ENCODE results near the gene ZNFX1.
"Not testable (repeated sequence)": the region's sequence is repeated elsewhere in the genome, so short reads cannot be mapped to it uniquely, and the experiment has no call there.

Gene ZNFX1

DNA sequence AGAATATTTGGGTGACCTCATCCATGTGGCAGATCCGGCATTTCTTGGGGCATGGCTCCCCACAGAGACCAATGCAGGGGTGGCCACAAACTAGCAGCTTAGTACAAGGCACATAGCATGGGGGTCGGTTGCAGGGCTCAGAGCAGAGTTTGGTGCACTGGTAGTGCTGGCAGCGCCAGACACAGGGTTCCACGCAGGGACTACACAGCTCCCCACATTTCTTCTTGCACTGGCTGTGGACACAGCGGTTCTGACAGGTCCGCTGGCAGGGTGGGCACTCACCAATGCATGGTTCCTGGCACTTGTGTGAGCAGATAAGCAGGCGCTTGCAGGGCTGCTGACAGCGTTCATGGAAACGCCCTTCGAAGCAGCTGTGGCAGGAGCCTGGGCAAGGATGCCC is 29.6 kb downstream of the ZNFX1 start:
- DNase-seq (ENCODE audit: low spot score), result no peak

DNA sequence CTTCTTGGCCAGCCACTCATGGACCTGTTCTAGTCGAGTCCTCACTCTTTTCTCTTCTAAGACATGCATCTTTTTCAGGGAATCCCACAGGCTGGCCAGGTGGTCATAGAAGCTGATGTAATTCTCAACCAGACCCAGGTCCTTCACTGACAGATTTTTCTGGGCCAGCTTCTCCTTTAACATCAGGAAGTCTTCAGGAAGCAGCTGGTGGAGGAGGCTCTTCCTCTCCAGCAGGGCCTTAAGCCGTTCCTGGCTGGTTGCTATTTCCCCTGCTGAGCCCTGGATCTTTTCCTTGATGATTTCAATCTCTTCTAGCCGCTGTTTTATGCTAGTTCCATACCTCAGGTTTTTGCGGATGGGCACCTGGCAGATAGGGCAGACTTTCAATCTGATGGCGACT is 30.1 kb downstream of the ZNFX1 start:
- no peak for DNase-seq (ENCODE audit: low spot score)

DNA sequence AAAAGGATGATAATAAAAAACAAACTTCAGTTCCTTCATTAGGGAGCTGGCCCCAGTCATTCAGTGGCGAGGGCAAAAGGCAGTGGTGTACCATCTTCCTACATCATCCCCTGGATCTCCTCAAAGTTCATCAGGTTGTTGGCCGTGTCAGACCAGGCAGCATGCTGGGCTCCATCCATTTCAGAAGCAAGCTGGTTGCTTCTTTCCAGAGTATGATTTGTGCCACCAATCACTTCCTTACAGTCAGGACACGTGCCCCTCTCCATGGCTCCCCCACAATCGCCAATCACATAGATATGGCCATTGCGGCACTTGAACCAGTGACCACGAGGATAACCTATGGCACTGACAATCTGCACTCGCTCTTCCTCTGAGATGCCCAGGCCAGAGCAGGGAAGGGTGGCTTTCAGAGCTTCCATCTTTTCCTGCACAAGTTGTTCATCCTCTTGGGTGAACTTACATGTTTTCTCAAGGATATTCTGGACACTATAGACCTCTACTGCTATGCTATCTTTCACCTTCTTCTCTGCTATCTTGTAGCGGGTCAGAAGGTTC is 30.6 kb downstream of the ZNFX1 start:
- no peak for DNase-seq (ENCODE audit: low spot score)

DNA sequence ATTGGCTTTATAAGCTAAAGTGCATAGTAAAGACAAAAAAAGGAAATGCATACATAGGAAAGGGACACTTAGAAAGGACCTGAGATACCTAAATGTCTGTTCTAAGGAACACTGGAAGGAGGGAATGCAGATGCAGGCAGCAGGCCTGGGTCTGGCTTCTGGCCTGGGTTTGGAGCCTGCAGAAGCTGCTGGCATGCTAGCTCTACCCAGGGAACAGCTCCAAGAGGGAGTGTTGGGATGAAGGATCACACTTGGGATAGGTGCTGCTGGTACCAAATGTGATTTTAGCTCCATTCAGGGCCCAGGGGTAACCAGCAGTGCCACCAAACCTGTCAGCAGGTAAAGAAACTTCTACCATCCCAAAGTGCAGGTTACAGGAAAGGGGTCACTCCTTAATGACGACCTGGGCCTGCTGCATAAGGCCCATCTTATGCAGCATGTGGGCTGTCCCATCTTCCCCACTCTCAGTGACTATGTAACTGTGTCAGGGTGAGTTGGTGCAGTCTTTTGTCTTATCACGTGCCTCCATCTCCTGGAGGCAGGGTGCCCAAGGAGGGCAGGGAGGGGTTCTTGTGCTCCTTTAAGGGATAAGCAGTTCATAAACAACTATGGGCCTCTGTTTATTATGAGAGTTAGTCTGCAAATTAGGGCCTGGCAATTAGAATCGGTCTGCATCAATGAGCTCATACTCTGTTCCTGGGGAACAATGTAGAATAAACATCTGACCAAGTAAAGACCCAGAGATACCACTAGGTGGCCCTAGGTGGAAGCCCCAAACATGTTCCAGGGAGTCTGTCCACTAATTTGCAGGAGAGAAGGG is 31.7 kb downstream of the ZNFX1 start:
- peak; percentile 34 for DNase-seq (ENCODE audit: low spot score)

DNA sequence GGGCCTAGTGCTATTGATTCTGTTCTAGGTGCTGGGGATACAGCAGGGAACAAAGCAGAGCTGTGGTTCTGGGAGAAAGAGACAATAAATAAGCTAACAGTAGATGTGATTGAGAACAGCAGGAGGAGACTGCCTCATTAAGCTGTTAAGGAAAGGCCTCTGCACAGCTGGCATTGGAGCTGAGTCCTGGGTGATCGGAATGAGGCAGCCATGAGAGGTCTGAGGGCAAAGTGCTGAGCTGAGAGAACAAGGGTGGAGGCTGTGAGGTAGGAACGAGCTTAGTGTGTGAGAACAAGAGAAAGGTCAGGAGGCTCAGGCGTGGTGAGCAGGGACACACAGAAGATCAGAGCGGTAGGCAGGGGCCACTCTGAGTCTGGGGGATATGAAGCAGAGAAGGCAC is 40.3 kb downstream of the ZNFX1 start:
- no peak for DNase-seq (ENCODE audit: low spot score)

DNA sequence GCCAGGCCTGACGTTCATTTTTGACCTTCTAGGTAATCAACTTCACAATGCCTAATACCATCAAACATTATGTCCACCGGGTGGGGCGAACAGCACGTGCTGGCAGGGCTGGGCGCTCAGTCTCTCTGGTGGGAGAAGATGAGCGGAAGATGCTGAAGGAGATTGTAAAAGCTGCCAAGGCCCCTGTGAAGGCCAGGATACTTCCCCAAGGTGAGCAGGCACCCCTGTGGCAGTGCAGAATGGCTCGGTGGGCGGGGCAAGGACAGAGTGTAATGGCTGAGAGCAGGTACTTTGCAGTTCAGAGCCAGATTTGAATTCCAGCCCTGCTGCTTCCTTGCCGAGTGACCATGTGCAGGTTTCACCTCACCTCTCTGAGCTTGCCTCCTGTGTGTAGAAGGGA is 41.6 kb downstream of the ZNFX1 start:
- DNase-seq (ENCODE audit: low spot score), result no peak

DNA sequence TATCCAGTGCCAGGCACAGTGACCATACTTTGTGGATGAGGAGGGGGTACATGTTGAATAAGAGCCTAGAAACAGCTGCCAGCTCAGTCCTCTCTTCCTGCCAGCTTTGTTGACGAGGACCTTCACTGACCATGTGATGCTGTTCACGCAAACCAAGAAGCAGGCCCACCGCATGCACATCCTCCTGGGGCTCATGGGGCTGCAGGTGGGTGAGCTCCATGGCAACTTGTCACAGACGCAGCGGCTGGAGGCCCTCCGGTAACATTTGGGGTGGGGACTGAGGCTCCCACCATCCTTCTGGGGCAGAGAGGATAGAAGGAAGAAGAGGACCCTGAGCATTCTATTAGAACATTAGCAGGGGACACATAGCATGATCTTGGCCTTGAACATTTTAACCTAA is 43.0 kb downstream of the ZNFX1 start:
- no peak for DNase-seq (ENCODE audit: low spot score)

DNA sequence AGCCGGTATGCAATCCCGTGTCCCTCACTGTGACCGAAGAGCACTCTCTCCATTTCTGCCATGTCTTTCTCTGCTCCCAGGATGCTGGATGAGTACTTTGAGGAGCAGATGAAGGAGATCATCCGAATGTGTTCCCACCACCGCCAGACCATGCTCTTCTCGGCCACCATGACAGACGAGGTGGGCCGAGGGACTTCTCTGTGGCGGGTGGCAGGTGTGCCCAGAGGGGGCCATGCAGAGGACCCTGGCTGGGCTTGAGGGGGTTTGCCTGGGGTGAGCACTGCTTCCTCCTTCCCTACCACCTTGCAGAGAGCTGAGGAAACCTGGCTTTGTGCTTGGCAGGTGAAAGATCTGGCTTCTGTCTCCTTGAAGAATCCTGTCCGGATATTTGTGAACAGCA is 44.6 kb downstream of the ZNFX1 start:
- DNase-seq (ENCODE audit: low spot score), result no peak

DNA sequence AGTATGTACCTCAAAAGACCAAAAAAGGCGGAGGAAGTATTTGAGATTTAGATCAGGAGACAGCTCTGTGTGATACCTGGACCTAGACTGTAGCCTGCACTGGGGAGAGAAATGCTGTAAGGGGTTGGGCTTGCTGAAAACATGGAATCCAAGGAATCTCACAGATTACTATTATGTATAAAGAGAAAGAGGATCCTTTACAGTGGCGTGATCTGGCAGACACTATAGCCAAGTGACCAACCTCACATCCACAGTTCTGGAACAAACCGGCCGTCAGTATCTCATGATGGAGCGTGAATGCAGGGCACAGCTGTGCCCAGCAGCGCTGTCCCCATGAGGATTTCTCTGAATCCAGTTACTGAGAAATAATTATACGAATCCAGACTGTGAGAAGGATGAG is 46.4 kb downstream of the ZNFX1 start:
- no peak for DNase-seq (ENCODE audit: low spot score)

DNA sequence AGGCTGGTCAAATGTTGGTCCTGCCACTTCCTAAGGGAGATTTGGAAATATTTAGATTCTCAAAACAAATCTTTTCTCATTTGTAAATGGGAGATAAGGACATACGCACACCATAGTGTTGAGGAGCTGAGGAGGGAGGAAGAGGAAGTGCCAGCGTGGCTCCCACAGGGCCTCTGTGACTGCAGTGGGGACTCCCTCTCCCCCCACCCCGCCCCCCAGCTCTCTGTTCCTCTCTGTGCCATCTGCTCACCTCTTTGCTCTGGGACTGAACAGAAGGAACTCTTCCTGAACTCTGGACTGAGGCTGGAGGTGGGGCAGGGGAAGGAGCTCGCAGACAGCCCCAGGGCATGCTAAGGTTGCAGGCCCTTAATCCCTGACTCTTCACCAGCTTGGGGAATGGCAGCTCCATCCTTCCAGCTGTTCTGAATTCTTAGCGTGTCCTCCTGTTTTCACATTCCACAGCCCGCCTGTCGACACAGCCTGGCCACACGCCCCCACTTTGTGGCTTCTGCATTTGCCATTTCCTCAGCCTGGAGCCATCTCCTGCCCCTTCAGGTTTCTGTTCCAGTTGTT is 47.2 kb downstream of the ZNFX1 start:
- no peak for DNase-seq (ENCODE audit: low spot score)

DNA sequence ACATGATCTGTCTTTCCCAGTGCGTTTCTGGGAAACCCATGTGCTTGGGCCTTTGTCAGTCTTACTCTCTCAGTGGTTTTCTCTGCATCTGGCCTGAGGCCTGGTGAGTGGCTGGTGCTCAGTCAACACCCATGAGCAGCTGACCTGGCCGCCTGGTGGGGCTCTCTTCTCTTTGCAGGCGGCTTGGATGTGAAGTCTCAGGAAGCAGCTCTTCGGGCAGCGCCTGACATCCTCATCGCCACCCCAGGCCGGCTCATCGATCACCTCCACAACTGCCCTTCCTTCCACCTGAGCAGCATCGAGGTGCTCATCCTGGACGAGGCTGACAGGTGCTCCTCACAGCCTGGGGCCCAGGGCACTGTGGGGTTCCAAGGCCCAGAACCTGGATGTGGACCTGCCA is 47.8 kb downstream of the ZNFX1 start:
- DNase-seq (ENCODE audit: low spot score), result no peak

DNA sequence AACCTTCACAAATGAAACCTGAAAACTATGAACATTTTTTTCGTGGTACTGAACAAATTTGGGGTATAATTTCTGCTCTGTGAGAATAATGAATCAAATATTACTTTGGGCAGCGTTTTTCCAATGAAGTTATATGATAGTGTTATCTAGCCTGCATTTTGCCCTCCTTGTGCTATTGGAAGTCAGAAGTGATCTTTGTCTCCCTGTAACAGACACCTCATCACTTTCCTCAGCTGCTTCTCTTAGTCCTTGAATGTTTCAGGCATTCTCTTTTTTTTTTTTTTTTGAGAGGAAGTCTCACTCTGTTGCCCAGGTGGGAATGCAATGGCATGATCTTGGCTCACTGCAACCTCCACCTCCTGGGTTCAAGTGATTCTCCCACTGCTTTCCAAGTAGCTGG is 48.5 kb downstream of the ZNFX1 start:
- DNase-seq (ENCODE audit: low spot score), result no peak

DNA sequence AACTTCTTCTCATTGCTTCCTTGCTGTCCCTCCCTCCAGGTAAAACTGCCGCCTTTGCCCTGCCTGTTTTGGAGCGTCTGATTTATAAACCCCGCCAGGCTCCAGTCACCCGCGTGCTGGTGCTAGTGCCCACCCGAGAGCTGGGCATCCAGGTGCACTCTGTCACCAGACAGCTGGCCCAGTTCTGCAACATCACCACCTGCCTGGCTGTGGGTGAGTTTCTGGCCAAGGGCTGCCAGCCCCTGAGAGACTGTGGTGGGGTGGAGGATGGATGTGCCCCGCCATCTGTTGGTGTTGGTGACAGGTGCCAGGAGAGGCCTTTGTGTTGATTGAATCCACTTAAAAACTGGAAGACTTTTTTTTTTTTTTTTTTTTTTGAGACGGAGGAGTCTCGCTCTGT is 49.2 kb downstream of the ZNFX1 start:
- DNase-seq (ENCODE audit: low spot score), result no peak

DNA sequence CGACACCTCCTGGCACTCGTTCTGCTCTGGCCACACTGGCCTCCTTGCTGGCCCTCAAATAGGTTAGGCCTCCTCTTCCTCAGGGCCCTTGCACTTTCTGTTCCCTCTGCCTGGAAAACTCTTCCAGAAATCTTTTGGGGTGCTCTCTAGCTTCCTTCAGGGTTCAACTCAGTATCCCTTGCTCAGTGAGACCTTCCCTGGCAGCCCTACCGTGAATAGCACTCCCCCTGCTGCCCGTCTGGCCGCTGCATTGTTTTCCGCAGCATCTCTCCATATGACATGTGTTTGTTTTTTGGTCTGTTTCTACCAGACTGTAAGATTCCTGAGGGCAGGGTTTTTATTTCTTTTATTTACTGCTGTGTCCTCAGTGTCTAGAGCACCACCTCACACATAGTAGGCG is 52.0 kb downstream of the ZNFX1 start:
- DNase-seq (ENCODE audit: low spot score), result no peak

DNA sequence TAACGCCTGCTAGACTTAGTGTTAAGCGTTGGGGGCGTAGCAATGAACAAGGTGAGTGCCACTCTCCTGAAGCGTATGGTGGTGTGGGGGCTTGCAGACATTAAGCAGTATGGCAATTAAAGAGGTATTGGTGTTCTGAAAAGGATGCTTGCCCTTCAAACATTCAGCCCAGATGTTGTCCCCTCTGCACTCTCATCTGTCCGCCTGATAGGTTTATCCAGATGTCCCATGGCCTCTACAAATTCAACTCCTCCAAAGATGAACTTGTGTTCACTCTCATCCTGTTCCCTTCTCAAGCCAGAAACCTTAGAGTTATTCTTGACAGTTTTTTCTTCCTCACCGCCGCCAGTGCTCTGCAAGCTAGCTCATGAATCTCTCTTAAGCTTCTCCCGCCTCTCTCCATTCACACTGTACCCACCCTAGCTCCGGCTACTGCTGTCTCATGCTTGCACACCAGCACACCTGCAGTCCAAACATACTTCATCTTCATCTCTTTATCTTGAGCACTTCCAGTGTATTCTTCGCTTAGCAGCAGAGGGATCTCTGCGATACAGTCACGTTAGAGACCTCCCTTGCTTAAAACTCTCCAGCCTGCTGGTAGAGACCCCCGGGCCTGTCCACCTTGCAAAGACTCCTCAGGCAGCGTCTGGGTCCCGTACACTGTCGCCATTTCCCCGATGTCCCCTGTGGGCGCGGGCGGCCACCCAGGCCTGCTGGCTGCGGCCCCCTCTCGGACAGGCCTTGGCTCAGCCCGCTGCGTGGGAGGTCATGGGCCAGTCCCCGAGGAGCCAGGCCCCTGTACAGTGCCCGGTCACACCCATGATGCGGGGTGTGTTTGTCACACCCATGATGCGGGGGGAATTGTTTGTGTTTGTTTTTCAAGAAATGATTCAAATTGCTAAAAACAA is 57.7 kb downstream of the ZNFX1 start:
- DNase-seq (ENCODE audit: low spot score), result no peak

DNA sequence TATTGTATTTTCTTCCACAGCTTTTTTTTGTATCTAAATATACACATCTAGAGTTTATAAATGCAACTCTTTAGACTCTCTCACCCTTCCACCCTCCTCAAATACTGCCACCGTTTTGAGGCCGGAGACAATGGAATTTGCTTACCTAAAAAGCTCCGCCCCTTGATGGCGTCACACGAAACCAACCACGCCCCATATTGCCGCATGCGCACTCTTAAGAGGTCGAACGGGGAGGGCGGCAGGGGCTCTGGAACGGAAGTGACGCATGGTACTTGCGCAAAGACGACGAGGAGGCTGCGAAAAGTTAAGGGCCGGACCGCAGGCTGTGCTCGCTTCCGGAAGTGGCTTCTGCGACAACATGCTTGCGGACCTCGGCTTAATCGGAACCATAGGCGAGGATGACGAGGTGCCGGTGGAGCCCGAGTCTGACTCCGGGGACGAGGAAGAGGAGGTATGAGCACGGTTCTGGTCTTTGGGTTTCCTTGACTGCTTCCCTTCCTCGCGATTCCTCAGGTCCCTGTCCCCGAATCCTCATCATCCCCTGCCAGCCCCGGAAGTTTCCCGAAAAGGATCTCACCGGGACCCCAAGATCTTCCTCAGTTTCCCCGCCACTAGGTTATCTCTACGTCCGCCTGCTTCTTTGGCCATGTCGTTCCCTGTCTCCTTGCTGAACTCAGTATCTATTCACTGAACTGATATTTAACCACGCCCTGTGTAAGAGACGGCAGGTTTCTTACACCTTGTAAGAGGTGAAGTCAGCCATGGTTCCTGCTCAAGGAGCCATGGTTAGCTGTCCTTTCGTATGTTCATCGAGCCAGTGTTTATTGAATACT is 58.5 kb downstream of the ZNFX1 start, which contains the start of gene DDX27:
DDX27 (plus strand) TSS at position 326 of the 833 bp plus-strand sequence; CDS start at position 359, 33 bp downstream.
- peak; percentile 98 for DNase-seq (ENCODE audit: low spot score)

DNA sequence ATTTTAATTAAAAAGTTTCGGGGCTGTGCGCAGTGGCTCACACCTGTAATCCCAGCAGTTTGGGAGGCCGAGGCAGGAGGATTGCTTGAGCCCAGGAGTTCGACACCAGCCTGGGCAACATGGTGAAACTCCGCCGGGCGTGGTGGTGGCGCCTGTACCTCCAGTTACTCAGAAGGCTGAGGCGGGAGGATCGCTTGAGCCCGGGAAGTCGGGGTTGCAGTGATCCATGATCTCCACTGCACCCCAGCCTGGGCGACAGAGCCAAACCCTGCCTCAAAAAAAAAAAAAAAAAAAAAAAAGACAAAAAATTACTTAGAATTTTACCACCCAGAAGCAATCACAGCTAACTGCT is 59.1 kb downstream of the ZNFX1 start:
- not testable (repeated sequence) for DNase-seq (ENCODE audit: low spot score)

DNA sequence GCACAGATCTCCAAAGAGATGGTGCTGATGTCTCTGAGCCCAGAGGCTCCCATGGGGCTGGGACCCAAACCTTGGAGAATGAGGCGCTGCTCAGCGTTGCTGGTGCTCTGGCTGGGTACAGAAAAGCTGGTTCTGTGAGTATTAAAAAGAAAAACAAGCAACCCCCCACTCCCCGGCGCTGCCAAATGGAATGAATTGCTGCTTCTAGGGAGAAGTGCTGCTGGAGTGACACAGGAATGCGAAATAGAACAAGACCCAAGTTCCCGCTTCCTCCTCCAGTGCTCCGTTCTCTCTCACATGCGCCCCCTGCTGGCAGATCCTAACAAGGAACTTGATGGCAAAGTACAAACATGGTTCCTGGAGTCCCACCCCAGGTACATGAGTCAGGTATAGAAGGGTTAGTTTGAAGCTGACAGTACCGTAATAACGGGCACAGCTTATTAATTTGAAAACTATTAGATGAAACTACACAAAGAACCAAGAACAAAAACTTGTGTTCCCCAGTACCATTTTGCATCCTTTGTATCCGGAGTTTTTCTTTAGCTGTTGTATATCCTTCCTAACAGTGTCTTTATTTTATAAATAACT is 60.8 kb downstream of the ZNFX1 start:
- peak; percentile 93 for DNase-seq (ENCODE audit: low spot score)

DNA sequence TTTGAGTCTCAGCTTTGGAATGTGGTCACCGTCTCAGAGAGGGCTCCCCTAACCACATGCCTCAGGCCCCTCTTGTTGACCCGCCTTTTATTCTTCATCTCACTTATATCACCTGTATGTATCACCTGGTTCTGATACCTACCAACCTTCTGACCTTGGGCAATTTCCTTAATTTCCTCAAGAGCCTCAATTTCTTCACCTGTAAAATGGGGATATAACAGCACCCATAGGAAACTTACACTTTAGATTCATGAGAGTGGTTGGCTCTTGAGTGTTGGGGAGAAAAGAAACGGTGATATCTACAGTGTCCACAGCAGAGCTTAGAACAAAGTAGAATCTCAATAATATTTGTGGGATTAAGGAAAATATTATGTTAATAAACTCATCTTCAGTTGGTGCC is 62.6 kb downstream of the ZNFX1 start:
- no peak for DNase-seq (ENCODE audit: low spot score)

DNA sequence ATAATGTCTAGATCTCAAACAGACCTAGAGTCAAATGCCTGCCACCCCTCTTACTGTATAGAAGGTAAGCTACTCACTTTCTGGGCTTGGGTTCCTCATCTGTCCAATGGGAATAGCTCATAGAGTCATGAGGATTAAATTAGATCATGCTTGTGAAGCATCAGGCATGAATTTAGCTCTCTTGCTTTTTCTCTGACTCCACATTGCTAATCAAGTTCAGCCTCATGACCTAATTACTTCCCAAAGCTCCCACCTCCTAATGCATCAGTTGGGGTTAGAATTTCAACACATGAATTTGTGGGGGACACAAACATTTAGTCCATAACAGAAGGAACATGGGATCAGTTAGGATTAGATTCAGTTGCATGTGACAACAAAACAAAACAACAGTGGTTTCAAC is 63.3 kb downstream of the ZNFX1 start:
- no peak for DNase-seq (ENCODE audit: low spot score)

DNA sequence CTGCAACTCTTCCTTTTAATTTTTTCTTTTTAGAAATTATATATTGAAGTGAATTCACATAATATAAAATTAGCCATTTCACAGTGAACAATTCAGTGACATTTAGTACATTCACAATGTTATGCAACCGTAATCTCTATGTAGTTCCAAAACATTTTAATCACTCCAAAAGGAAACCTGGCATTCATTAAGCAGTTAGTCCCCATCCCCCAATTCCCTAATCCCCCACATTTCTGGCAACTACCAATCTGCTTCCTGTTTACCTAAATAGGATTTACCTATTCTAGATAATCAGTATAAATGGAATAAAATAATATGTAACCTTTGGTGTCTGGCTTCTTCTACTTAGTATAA is 67.1 kb downstream of the ZNFX1 start:
- no peak for DNase-seq (ENCODE audit: low spot score)

Data from activated CD4-positive, alpha-beta T cell treated with anti-CD3 and anti-CD28 coated beads, Interleukin-2, Interleukin-4, amounts not matched to agents 100 ng/mL and 50 ng/mL, durations not matched to agents 16 hours and 8 hours (primary cell).